22Rv1 (cell line): ENCODE measurements around the gene NLGN4Y.

Experiments used
- ZFX ChIP-seq: fragments of 450-650 bp; IDR thresholded peaks from 2 replicates; pipeline ENCODE4 v1.6.1; 2017; ENCODE audit warnings: antibody characterized with exemption, borderline replicate concordance
- TF ChIP-seq, protein P1 (sequence below): fragments of 450-650 bp; IDR thresholded peaks from 2 replicates; pipeline ENCODE4 v1.5.1; 2017; ENCODE audit warnings: mild to moderate bottlenecking

DNA sequence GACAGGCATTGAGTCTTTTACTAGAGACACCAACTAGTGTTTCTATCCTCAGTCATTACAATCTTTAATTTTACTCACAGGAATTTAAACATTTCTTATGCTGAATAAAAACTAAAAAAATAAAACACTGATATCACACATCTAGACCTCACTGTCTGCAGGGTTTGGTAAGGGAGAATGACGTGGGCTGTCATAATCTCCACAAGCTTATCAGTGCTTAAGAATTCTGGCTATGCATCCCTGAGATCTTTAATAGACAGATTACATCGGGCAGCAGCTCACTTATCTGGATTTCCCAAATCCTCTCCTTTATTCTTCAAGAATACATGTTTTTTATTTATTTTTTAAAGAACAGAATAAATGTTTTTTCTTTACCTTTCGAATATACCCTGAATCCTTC lies 313.1 kb downstream of the NLGN4Y start:
- TF ChIP-seq, protein P1, sequence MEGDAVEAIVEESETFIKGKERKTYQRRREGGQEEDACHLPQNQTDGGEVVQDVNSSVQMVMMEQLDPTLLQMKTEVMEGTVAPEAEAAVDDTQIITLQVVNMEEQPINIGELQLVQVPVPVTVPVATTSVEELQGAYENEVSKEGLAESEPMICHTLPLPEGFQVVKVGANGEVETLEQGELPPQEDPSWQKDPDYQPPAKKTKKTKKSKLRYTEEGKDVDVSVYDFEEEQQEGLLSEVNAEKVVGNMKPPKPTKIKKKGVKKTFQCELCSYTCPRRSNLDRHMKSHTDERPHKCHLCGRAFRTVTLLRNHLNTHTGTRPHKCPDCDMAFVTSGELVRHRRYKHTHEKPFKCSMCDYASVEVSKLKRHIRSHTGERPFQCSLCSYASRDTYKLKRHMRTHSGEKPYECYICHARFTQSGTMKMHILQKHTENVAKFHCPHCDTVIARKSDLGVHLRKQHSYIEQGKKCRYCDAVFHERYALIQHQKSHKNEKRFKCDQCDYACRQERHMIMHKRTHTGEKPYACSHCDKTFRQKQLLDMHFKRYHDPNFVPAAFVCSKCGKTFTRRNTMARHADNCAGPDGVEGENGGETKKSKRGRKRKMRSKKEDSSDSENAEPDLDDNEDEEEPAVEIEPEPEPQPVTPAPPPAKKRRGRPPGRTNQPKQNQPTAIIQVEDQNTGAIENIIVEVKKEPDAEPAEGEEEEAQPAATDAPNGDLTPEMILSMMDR: no peak
- no peak for TF ChIP-seq ZFX
